ENCODE data around the gene ACOX1. TPM values are rescaled to one million over a fixed set of nuclear protein-coding genes. Genes with fewer than 3 reads are reported as not detected.
A peak's percentile ranks its signal among the peaks of the same experiment; 100 is the strongest.

ACOX1 gene
- total RNA-seq (10 to 100 TPM; 36.0 to 60.2 (median 45.9) TPM), polyA plus RNA-seq (1 to 10 TPM; 6.3 to 9.8 (median 6.8) TPM)
- long read RNA-seq, donor 1, full-length matches to known transcripts, result 3 of 8 reads
- long read RNA-seq, donor 1, partial matches to known transcripts, result 5 of 8 reads
- long read RNA-seq, donor 1, other reads (novel, unspliced or antisense), result 0 of 8 reads
- long read RNA-seq, donor 2, full-length matches to known transcripts, result 2 of 2 reads
- long read RNA-seq, donor 2, partial matches to known transcripts, result 0 of 2 reads
- long read RNA-seq, donor 2, other reads (novel, unspliced or antisense), result 0 of 2 reads

GRCh38 chr17:75978938-75979704 lies at the start of gene ACOX1, which contains the start of gene TEN1:
Gene ACOX1 (minus strand): TSS chr17:75979166. CDS start chr17:75979073, 93 bp downstream.
Gene TEN1 (plus strand): TSS chr17:75979240. CDS start chr17:75986193, 6,953 bp downstream.
- intact Hi-C loops (cut with DNase I; ENCODE audit: low total_unique reads), result no loop called here
- 0 to 1% (median 0%) methylated on average over 23 to 72 of the region's 72 CpGs for WGBS, 5 donors
- peak within 1 kb of the TSS; percentile 67 to 92 (median 76) for H3K4me3 ChIP-seq
- H3K27me3 ChIP-seq (replicated peaks in 1 of 7), result no peaks in the 10 kb centered on the region
- H3K9me3 ChIP-seq, result no peaks in the 10 kb centered on the region
- H3K36me3 ChIP-seq, result peaks cover 0 to 20% (median 0%) of the 10 kb centered on the region in 6 donors
- DNase-seq, result peak; percentile 99
- peaks cover 24 to 87% (median 50%) of the 10 kb centered on the region in 6 donors for H3K4me1 ChIP-seq
- peak within 1 kb of the TSS; percentile 92 to 99 (median 98) for H3K27ac ChIP-seq
- TF ChIP-seq CTCF (IDR thresholded peaks at IDR 0.05 in 8 of 11, conservative IDR thresholded peaks at IDR 0.05 in 3 of 11) (peak in 9 of 11 experiments; percentile 29 to 70 (median 55)), POLR2A (IDR thresholded peaks at IDR 0.05) (peak; percentile 2 to 88 (median 53)), POLR2AphosphoS5 (IDR thresholded peaks at IDR 0.05) (peak; percentile 93 to 98 (median 94))

- H3K27me3 ChIP-seq (replicated peaks in 1 of 7), result peaks cover 0 to 21% (median 0%) of the 10 kb centered on the region in 7 donors
- no peak within 1 kb of the TSS for H3K27ac ChIP-seq
- intact Hi-C loops (cut with DNase I; ENCODE audit: low total_unique reads), result no loop called here
- no peaks in the 10 kb centered on the region for H3K9me3 ChIP-seq
- H3K36me3 ChIP-seq, result no peaks in the 10 kb centered on the region
- DNase-seq, result no peak
- 65 to 93% (median 78%) methylated on average over 17 to 24 of the region's 24 CpGs for WGBS, 5 donors
- TF ChIP-seq CTCF (IDR thresholded peaks at IDR 0.05 in 8 of 11, conservative IDR thresholded peaks at IDR 0.05 in 3 of 11), result no peak
- no peak for TF ChIP-seq POLR2AphosphoS5 (IDR thresholded peaks at IDR 0.05)
- TF ChIP-seq POLR2A (IDR thresholded peaks at IDR 0.05), result no peak
- no peak within 1 kb of the TSS for H3K4me3 ChIP-seq
- peaks cover 12 to 25% (median 17%) of the 10 kb centered on the region in 6 donors for H3K4me1 ChIP-seq
Measured at GRCh38 chr17:76027159-76027839, 48.3 kb upstream of the ACOX1 start, which contains the start of gene EVPL. Gene EVPL (minus strand): TSS chr17:76027306. CDS start chr17:76027198, 108 bp downstream.

- Histone ChIP-seq H3K36me3 (no peaks in the 10 kb centered on the region), H3K4me1 (peaks cover 12 to 25% (median 17%) of the 10 kb centered on the region in 6 donors), H3K27ac (no peak overlapping the region), H3K9me3 (no peaks in the 10 kb centered on the region), H3K27me3 (replicated peaks in 1 of 7) (peaks cover 0 to 21% (median 0%) of the 10 kb centered on the region in 7 donors), H3K4me3 (no peak overlapping the region)
- 69 to 92% (median 88%) methylated on average over 6 to 15 of the region's 15 CpGs for WGBS, 5 donors
- intact Hi-C loops (cut with DNase I; ENCODE audit: low total_unique reads), result no loop called here
- TF ChIP-seq CTCF (IDR thresholded peaks at IDR 0.05 in 8 of 11, conservative IDR thresholded peaks at IDR 0.05 in 3 of 11), result no peak
- TF ChIP-seq POLR2A (IDR thresholded peaks at IDR 0.05), result no peak
- no peak for TF ChIP-seq POLR2AphosphoS5 (IDR thresholded peaks at IDR 0.05)
- DNase-seq, result no peak
Measured at GRCh38 chr17:76026714-76027158, 47.8 kb upstream of the ACOX1 start.

Data from spleen (tissue), 13 donors.